Right renal pelvis (tissue), 4 donors: ENCODE measurements around the gene OR5H2. TPM values are rescaled to one million over a fixed set of nuclear protein-coding genes. Genes with fewer than 3 reads are reported as not detected.

Experiments used
- DNase-seq, 4 donors: peaks; one replicate each; pipeline ENCODE4 v3.0.0-alpha.2; 2013; ENCODE audit warnings: low read depth in 4 of 4, low spot score in 3 of 4, missing footprints in 1 of 4
- polyA plus RNA-seq, 4 donors: library from polyadenylated mRNA; unstranded; fragments of 120-200 nt; gene quantifications; one replicate each; pipeline ENCODE4 v1.2.1, GENCODE V29; 2013; ENCODE audit not compliant: insufficient read length in 4 of 4

OR5H2 gene
- polyA plus RNA-seq, 4 donors = not detected

- DNase-seq = peak; percentile 10 to 23 (median 18)
Observed at GRCh38 chr3:98329392-98330124, 47.3 kb downstream of the OR5H2 start.

GRCh38 chr3:98331329-98331728 lies 49.0 kb downstream of the OR5H2 start:
- no peak for DNase-seq

Other genes with a start within 250 kb of the OR5H2 start
- gene GABRR3, start 247.2 kb upstream of the OR5H2 start, polyA plus RNA-seq = under 1 TPM in 2 of 4 donors, not detected in 2; 0.04 to 0.10 TPM
- not detected for gene OR5AC2, start 195.3 kb upstream of the OR5H2 start, polyA plus RNA-seq
- under 1 TPM in 2 of 4 donors, not detected in 2; 0.03 to 0.04 TPM for gene OR5H1, start 151.8 kb upstream of the OR5H2 start, polyA plus RNA-seq
- gene OR5H14, start 135.0 kb upstream of the OR5H2 start, polyA plus RNA-seq = under 1 TPM in 1 of 4 donors, not detected in 3; 0.01 TPM
- not detected for gene OR5H15, start 115.8 kb upstream of the OR5H2 start, polyA plus RNA-seq
- not detected for gene OR5H6, start 18.3 kb upstream of the OR5H2 start, polyA plus RNA-seq
- not detected for gene OR5K4, start 71.3 kb downstream of the OR5H2 start, polyA plus RNA-seq
- not detected for gene OR5K3, start 108.2 kb downstream of the OR5H2 start, polyA plus RNA-seq
- gene OR5K1, start 180.7 kb downstream of the OR5H2 start, polyA plus RNA-seq = under 1 TPM in 1 of 4 donors, not detected in 3; 0.19 TPM
- gene OR5K2, start 215.2 kb downstream of the OR5H2 start, polyA plus RNA-seq = under 1 TPM in 2 of 4 donors, not detected in 2; 0.35 TPM
- gene CLDND1, start 240.4 kb downstream of the OR5H2 start, polyA plus RNA-seq = 100 to 1,000 TPM; 162 to 189 (median 173) TPM
- gene GPR15, start 249.5 kb downstream of the OR5H2 start, polyA plus RNA-seq = not detected